NCI-H2107 treated with DMSO at 0.1 percent for 48 hours (cell line): ENCODE measurements around the gene PTPRM.
"Not testable (repeated sequence)": the region's sequence is repeated elsewhere in the genome, so short reads cannot be mapped to it uniquely, and the experiment has no call there.

Experiments used
- DNase-seq: peaks from one replicate; lab custom pipeline; 2025; ENCODE audit not compliant: unreplicated experiment; lab: John Stamatoyannopoulos, UW

The PTPRM gene

GRCh38 chr18:8036551-8036950, 469.4 kb downstream of the PTPRM start:
- DNase-seq = peak; percentile 29

DNA sequence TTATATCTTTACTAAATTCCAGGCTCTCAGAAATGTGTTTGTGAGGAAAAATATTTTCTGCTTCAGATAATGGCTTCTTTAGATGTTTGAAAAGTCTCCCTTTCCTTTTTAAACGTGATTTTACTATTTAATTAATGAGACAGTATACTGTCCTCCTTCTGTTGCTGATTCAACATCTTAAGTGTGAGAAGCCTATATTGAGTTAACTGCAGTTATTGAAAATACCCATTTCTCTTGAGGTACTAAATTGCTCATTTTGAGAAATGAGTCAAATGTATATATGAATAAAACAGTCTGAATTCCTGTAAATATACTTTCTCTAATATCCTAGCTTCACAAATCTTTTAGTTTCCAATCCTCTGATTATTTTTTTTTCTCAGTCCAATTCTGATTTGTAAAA, 470.2 kb downstream of the PTPRM start:
- no peak for DNase-seq

DNA sequence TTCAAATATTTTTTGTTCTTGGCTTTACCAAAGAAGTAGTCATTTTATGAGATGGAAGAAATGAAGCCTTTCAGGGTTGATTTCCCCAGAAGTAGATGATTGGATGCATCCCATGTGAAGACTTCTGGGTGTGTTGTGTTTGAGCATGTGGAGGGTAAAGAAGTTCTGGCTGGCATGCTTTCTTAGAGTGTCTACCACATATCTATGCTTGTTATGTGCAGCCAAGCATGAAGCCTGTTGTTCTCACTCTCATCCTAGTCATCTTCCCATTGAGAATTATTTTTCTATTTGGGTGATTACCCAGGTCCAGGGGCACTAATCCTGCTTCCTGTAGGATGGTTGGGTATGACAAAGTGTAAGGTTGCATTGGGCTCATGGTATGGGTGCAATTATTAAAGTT, 472.9 kb downstream of the PTPRM start:
- no peak for DNase-seq

DNA sequence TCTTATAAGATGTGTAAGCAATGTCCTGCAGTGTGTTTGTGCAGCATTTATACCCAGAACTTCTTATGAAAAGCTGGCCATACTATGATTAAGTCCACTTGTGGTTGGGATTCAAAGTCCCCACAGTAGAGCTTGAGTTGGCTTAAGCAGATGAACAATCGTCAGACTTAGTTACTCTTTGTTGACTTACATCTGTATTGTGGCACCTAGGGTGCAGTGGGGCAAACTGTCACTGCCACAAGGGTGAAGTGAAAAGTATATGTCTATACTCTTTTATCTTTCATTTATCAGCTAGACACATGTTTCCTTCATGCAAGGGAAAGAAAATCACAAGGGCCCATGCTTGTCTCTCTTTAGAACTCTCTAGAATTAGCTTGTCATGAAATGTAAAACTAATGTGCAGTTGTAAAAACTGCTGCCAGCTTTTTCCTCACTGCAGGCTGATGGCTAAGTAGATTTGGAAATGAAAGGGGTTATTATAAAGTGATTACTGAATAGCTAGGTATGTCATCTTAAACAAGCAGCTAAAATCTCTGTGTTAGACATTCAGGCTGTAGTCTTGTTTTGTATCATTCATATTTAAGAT, 474.5 kb downstream of the PTPRM start:
- no peak for DNase-seq

DNA sequence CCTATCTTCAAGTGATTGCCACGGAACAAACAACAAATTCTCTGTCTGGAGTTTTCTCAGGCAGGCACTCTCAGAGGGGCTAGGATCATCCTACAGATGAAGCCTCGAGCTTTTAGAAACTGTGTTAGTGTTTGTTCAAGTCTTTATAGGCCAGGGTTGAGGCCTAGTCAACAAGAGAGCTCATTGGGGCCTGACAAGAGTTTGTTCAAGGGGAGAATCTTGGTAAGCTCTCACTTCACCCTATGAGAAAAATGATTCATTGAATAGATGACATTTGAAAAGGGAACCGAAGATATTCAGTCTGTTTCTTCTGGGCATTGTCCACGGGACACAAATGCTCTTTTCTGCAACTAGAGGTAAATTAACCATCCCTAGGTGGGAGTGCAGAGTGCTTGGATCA, 476.9 kb downstream of the PTPRM start:
- no peak for DNase-seq

DNA sequence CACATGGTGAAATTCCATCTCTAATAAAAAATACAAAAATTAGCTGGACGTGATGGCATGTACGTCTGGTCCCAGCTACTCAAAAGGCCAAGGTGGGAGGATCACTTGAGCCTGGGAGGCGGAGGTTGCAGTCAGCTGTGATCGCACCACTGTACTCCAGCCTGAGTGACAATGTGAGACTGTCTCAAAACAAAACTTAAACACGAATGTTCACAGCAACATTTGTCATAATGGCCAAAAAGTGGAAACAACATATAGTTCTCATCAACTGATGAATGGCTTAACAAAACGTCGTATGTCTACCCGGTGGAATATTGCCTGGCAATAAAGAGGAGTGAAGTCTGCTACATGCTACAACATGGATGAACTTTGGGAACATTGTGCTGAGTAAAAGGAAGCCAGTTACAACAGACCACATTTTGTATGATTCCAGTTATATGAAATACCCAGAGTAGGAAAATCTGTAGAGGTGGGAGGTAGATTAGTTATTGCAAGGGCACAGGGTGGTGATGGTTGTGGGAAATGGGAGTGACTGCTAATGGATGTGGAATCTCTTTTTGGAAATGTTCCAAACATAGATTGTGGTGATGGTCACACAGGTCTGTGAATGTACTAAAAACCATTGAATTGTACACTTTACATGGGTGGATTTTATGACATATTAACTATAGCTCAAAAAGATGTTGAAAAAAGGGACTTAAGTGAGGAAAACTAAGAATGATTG, 478.2 kb downstream of the PTPRM start:
- DNase-seq = no peak

DNA sequence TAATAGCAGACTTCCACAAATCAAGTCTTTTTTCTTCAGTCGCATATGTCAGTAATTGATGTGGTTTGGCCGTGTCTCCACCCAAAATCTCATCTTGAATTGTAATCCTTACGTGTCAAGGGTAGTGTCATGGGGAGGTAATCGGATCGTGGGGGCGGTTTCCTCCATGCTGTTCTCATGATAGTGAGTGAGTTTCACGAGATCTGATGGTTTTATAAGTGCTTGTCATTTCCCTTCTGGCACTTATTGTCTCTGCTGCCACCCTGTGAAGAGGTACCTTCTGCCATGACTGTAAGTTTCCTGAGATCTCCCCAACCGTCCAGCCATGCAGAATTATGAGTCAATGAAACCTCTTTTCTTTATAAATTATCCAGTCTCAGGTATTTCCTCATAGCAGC, 478.8 kb downstream of the PTPRM start:
- no peak for DNase-seq

GRCh38 chr18:8046441-8046840, 479.3 kb downstream of the PTPRM start:
- no peak for DNase-seq

GRCh38 chr18:8049147-8049546, 482.0 kb downstream of the PTPRM start:
- no peak for DNase-seq

- no peak for DNase-seq
Measured at GRCh38 chr18:8050616-8051329, 483.7 kb downstream of the PTPRM start.

GRCh38 chr18:8051453-8051852, 484.3 kb downstream of the PTPRM start:
- no peak for DNase-seq

GRCh38 chr18:8052237-8052701, 485.2 kb downstream of the PTPRM start:
- no peak for DNase-seq

GRCh38 chr18:8056723-8057122, 489.6 kb downstream of the PTPRM start:
- DNase-seq = no peak

DNA sequence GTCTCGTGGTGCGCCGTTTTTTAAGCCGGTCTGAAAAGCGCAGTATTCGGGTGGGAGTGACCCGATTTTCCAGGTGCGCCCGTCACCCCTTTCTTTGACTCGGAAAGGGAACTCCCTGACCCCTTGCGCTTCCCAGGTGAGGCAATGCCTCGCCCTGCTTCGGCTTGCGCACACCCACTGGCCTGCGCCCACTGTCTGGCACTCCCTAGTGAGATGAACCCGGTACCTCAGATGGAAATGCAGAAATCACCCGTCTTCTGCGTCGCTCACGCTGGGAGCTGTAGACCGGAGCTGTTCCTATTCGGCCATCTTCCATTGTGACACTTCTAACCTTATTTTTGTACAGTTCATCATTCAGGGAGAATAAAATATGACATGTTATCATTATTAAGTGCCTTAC, 496.0 kb downstream of the PTPRM start:
- not testable (repeated sequence) for DNase-seq

DNA sequence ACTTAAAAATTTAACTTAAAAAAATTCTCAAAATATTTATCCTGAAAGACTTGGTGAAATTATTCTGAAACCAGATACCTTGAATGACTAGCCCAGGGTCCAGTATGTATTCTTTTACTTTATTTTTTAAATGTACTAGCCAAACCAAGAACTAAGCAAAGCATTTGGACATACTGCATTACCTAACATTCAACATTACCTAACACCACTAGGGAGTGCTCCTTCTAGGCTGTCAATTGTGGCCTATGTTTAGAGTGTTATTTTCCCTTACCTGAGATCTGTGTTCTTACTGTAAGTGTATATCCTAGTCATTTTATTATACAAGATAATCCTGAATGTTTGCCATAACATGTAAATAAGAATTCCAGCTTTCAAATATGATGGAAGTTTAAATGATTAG, 496.6 kb downstream of the PTPRM start:
- DNase-seq = no peak

- no peak for DNase-seq
Measured at GRCh38 chr18:8065284-8065683, 498.2 kb downstream of the PTPRM start.

GRCh38 chr18:8065773-8066172, 498.7 kb downstream of the PTPRM start:
- no peak for DNase-seq

- DNase-seq = no peak
Measured at GRCh38 chr18:8069708-8070107, 502.6 kb downstream of the PTPRM start.

- DNase-seq = no peak
Measured at GRCh38 chr18:8073167-8073566, 506.1 kb downstream of the PTPRM start.

- DNase-seq = no peak
Measured at GRCh38 chr18:8080092-8080491, 513.0 kb downstream of the PTPRM start.

GRCh38 chr18:8081267-8081666, 514.2 kb downstream of the PTPRM start:
- no peak for DNase-seq

DNA sequence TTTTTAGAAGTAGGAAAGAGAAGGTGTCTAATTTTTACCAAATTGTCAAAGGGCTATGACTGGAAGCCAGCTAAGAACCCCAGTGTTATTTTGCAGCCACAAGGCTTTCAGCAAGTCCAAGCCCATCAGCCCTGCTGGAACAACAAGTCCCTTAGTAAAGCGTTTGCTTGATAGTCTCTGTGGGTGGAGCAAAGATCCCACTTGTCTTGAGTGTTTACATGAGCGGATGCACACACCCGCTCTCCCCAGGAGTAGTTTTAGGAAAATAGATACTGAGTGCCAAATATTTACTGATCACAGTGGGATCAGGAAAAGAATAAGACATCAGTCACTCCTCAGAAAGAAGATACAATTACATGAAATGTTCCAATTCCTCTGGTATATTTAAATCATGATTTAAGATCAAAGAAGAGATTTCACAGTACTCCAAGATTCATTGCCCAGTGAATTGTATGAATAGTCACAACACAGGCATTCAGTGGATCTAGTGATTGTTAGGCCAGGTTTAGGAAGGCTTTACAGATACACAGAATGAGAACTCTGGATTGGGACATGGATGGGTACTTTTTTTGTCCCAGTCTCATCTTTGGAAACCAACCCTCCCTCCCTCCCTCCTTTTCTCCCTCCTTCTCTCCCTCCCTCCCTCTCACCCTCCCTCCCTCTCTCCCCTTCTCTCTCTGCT, 514.9 kb downstream of the PTPRM start:
- DNase-seq = peak; percentile 12
